IPS-20b (cell line): Measurements from ENCODE around the gene ACE2.

Source experiments
- H3K27ac ChIP-seq: one replicate; pipeline ENCODE4 v1.5.1; 2013; ENCODE audit warnings: low read length
- H3K27me3 ChIP-seq: 2 replicates; pipeline ENCODE4 v1.6.1; 2013; ENCODE audit warnings: mild to moderate bottlenecking, low read length, inconsistent platforms; ENCODE audit not compliant: insufficient read depth
- H3K36me3 ChIP-seq: 2 replicates; pipeline ENCODE4 v1.6.1; 2013; ENCODE audit warnings: low read depth, mild to moderate bottlenecking, inconsistent platforms, low read length, moderate library complexity; ENCODE audit not compliant: insufficient read depth
- H3K4me1 ChIP-seq: 2 replicates; pipeline ENCODE4 v1.6.1; 2013; ENCODE audit warnings: mild to moderate bottlenecking, control low read depth, inconsistent platforms, low read length, moderate library complexity; ENCODE audit not compliant: insufficient read depth
- H3K4me3 ChIP-seq: 2 replicates; pipeline ENCODE4 v1.5.1; 2013; ENCODE audit warnings: mild to moderate bottlenecking, low read length, inconsistent platforms
- H3K9ac ChIP-seq: 2 replicates; pipeline ENCODE4 v1.6.1; 2013; ENCODE audit warnings: low read depth, mild to moderate bottlenecking, inconsistent platforms, low read length, moderate library complexity
- H3K9me3 ChIP-seq: 2 replicates; pipeline ENCODE4 v1.6.1; 2013; ENCODE audit warnings: mild to moderate bottlenecking, low read depth, low read length, inconsistent platforms; ENCODE audit not compliant: insufficient read depth

ACE2 gene

DNA sequence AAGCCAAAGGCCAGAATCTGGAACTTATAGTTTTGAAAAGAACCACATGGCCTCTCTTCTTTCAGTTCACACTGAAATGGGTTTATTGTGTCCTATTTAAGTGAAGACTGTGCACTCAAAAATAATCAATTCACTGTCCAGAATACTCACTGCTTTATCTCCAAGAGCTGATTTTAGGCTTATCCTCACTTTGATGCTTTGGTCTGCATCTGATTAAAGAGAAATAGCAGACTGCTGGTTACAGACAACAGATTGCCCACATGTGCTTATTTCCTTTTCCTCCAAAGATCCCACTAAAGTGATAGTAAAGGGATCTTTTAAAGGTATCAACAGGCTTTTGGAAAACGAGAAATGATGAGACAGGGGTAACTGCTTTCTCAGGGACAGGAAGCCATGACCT is 30.6 kb downstream of the ACE2 start:
- H3K4me1 ChIP-seq, result peaks cover 7% of the 10 kb centered on the region; the same call in 1 of the 2 replicates
- H3K27ac ChIP-seq, result no peak overlapping the region
- no peaks in the 10 kb centered on the region for H3K36me3 ChIP-seq
- H3K27me3 ChIP-seq, result no peaks in the 10 kb centered on the region
- no peak overlapping the region for H3K4me3 ChIP-seq
- no peaks in the 10 kb centered on the region for H3K9me3 ChIP-seq
- H3K9ac ChIP-seq, result no peak overlapping the region

GRCh38 chrX:15567886-15568616 is 32.7 kb downstream of the ACE2 start:
- Histone ChIP-seq H3K9ac (peak overlapping the region; percentile 4; the same call in 1 of the 2 replicates), H3K9me3 (no peaks in the 10 kb centered on the region)

DNA sequence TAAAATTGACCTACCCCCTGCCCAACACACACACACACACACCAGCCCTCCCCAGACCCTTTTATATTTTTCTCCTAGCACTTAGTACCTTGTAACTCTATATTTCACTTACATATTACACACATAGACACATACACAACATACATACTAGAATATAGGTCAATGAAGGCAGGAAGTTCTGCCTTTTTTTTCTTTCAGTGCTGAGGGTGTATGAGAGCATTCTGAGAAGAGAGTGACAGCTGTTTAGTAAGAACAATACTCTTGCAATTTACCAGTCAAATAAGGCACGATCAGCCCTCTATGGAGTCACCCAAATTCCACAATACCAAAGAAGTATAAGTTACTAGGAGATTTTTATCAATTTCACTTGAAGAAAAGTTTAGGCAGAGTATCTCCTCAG is 33.5 kb downstream of the ACE2 start:
- H3K36me3 ChIP-seq, result no peaks in the 10 kb centered on the region

More at GRCh38 chrX:15567886-15568616, 32.7 kb downstream of the ACE2 start:
- H3K27me3 ChIP-seq, result no peaks in the 10 kb centered on the region
- peaks cover 7% of the 10 kb centered on the region; the same call in 1 of the 2 replicates for H3K4me1 ChIP-seq
- no peak overlapping the region for H3K4me3 ChIP-seq
- no peaks in the 10 kb centered on the region for H3K36me3 ChIP-seq
- H3K27ac ChIP-seq, result no peak overlapping the region

GRCh38 chrX:15566244-15566643 is 34.5 kb downstream of the ACE2 start:
- H3K27me3 ChIP-seq, result no peaks in the 10 kb centered on the region
- H3K4me1 ChIP-seq, result peaks cover 7% of the 10 kb centered on the region; the same call in 1 of the 2 replicates
- no peak overlapping the region for H3K27ac ChIP-seq

More for the DNA sequence above, 33.5 kb downstream of the ACE2 start:
- Histone ChIP-seq H3K27me3 (no peaks in the 10 kb centered on the region), H3K9me3 (no peaks in the 10 kb centered on the region), H3K27ac (no peak overlapping the region), H3K9ac (no peak overlapping the region), H3K4me1 (peaks cover 7% of the 10 kb centered on the region; the same call in 1 of the 2 replicates), H3K4me3 (no peak overlapping the region)

GRCh38 chrX:15564981-15565579 is 35.7 kb downstream of the ACE2 start:
- Histone ChIP-seq H3K27me3 (no peaks in the 10 kb centered on the region), H3K27ac (no peak overlapping the region), H3K9ac (no peak overlapping the region), H3K4me1 (peaks cover 7% of the 10 kb centered on the region; the same call in 1 of the 2 replicates), H3K36me3 (no peaks in the 10 kb centered on the region), H3K9me3 (no peaks in the 10 kb centered on the region), H3K4me3 (no peak overlapping the region)

More at GRCh38 chrX:15566244-15566643, 34.5 kb downstream of the ACE2 start:
- Histone ChIP-seq H3K9me3 (no peaks in the 10 kb centered on the region), H3K4me3 (no peak overlapping the region), H3K36me3 (no peaks in the 10 kb centered on the region), H3K9ac (no peak overlapping the region)

GRCh38 chrX:15563056-15563455 is 37.7 kb downstream of the ACE2 start:
- H3K4me3 ChIP-seq, result no peak overlapping the region
- no peak overlapping the region for H3K9ac ChIP-seq
- H3K36me3 ChIP-seq, result no peaks in the 10 kb centered on the region
- peaks cover 5% of the 10 kb centered on the region; the same call in 1 of the 2 replicates for H3K4me1 ChIP-seq
- no peaks in the 10 kb centered on the region for H3K27me3 ChIP-seq
- no peak overlapping the region for H3K27ac ChIP-seq
- no peaks in the 10 kb centered on the region for H3K9me3 ChIP-seq

- Histone ChIP-seq H3K4me3 (no peak overlapping the region), H3K4me1 (no peaks in the 10 kb centered on the region), H3K27me3 (no peaks in the 10 kb centered on the region), H3K9me3 (no peaks in the 10 kb centered on the region), H3K9ac (no peak overlapping the region), H3K36me3 (no peaks in the 10 kb centered on the region), H3K27ac (no peak overlapping the region)
Measured at GRCh38 chrX:15560924-15561323, 39.8 kb downstream of the ACE2 start.

- Histone ChIP-seq H3K27me3 (no peaks in the 10 kb centered on the region), H3K9me3 (no peaks in the 10 kb centered on the region), H3K27ac (no peak overlapping the region), H3K36me3 (no peaks in the 10 kb centered on the region), H3K4me3 (no peak overlapping the region), H3K4me1 (no peaks in the 10 kb centered on the region), H3K9ac (no peak overlapping the region)
Measured at GRCh38 chrX:15559227-15559626, 41.5 kb downstream of the ACE2 start.

- no peak overlapping the region for H3K27ac ChIP-seq
- H3K9ac ChIP-seq, result no peak overlapping the region
- no peaks in the 10 kb centered on the region for H3K9me3 ChIP-seq
- H3K4me3 ChIP-seq, result no peak overlapping the region
- H3K27me3 ChIP-seq, result no peaks in the 10 kb centered on the region
- H3K4me1 ChIP-seq, result no peaks in the 10 kb centered on the region
- no peaks in the 10 kb centered on the region for H3K36me3 ChIP-seq
Measured at GRCh38 chrX:15549189-15550012, 51.4 kb downstream of the ACE2 start.

DNA sequence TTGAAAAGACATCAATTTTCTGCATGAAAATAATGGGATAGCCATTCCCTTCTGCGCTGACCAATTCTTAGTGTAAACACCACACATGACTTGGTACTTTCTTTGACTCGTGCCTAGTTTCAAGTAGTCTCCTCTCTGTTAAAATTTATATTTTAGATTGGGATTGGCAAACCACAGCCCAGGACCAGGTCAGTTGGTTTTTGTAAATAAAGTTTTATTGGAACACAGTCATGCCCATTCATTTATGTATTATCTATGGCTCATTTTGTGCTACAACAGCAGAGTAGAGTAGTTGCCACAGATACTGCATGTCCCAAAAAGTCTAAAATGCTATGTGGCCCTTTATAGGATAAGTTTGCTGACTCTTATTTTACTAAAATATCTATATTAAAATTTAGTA is 53.4 kb downstream of the ACE2 start:
- Histone ChIP-seq H3K4me1 (no peaks in the 10 kb centered on the region), H3K4me3 (no peak overlapping the region), H3K36me3 (no peaks in the 10 kb centered on the region), H3K9me3 (no peaks in the 10 kb centered on the region), H3K27me3 (no peaks in the 10 kb centered on the region), H3K9ac (no peak overlapping the region), H3K27ac (no peak overlapping the region)

DNA sequence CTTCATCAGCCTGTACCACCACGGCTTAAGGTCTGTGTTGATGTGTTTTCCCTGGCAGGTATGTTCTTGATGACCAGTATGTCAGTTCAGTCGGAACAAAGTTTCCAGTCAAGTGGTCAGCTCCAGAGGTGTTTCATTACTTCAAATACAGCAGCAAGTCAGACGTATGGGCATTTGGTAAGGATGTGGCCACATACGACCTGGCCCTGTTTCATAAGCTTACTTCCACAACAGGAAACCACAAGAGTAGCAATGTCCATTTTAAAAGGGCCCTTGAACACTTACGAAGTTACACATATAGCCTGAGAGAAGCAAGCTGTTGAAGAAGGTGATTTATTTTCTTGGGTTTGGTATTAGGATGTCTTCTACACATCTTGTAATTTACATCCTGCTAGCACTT is 54.0 kb downstream of the ACE2 start:
- H3K9ac ChIP-seq, result no peak overlapping the region
- H3K4me1 ChIP-seq, result no peaks in the 10 kb centered on the region
- no peaks in the 10 kb centered on the region for H3K36me3 ChIP-seq
- H3K9me3 ChIP-seq, result no peaks in the 10 kb centered on the region
- H3K4me3 ChIP-seq, result no peak overlapping the region
- no peaks in the 10 kb centered on the region for H3K27me3 ChIP-seq
- H3K27ac ChIP-seq, result no peak overlapping the region
